ENCODE results near the gene AMPD2.

Gene AMPD2

DNA sequence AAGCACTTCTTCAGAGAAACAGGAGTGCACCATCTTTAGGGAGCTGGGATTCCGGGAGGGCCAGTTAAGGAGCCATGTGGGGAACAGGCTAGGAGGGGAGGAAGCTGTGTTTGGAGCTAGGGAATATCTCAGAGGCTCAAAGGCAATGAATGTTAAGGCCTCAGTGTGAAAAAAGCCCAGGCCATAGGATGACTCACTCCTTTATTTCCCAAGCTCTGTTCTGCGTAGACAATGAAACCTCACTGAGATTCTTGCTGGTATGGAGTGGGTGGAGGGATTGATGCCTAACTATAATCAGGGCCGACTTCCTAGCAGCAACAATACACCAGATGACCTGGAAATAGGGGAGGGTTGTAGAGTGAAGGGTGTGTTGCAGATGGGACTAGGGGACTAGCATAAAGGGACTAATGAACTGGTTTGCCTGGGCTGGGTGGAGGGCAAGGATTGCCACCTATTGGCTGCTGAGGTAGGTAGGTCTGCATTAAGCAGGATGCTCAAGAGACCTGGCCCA lies 2.3 kb upstream of the AMPD2 start:
- DNase-seq, result no peak

DNA sequence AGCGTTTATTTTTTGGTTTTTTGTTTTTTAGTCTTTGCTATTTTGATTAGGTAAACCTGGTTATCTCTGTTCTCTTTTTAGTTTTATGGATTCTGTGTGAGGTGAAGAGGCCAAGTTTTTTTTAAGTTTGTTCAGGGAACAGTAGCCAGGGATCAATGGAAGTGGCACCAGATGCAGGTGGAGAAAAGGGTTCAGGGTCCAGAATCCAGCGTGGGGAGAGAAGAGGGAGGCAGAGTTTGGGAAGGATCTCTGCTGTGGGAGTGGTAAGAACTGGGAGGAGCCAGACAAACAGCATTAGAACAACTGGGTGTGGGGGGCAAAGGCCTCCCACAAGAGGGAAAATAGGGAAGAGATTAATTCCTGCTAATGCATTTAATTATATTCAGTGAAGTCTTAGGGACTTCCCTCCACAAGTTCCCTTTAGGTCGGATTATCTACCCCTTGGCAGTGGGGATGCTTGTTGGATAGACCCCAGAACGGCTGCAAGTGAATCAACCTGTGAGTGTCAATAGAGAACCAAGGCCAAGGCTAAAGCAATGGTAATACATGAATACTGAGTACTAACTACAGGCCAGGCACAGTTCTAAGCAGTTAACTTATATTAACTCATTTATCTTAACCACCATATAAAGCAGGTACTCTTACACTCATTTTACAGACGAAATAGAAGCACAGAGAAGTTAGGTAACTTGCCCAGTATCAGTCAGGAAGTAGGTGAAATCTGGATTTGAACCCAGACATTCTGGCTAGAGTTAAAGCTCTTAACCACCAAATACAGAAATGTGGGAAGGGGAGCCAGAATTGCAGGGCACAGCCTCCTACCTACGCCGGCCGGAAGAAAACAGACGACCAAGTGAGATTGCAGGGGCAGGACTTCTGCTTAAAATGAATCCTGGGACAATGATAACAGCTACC lies 719 bp upstream of the AMPD2 start:
- DNase-seq, result no peak

DNA sequence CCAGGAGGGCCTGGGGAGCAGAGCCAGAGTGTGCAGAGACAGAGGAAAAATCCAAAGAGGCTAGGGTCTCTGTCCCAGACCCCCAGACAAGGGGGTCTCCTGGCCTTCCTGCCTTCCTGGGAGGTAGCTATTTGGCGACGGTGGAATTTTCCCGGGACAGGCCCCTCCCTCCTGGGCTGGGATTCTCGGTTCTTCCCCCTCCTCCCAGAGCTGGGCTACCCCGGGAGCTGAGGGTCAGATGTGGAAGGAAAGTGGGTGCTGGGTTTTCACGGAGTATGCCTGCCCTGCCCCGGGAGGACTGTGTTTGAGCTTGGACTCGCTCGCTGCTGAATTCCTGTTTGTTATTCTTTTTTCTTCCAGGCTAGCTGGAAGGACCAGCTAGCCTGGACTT lies 759 bp downstream of the AMPD2 start:
- no peak for DNase-seq

DNA sequence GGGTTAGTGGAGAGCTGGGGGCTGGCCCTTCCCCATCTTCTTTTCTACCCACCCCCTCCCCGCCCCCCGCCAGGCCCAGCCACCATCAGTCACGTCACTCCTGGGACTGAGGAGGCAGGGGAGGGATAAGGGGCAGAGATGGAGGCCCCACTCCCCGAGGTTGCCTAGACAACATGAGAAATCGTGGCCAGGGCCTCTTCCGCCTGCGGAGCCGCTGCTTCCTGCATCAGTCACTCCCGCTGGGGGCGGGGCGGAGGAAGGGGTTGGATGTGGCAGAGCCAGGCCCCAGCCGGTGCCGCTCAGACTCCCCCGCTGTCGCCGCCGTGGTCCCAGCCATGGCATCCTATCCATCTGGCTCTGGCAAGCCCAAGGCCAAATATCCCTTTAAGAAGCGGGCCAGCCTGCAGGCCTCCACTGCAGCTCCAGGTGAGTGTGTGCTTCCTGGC lies 1.2 kb downstream of the AMPD2 start:
- DNase-seq, result peak; percentile 90

DNA sequence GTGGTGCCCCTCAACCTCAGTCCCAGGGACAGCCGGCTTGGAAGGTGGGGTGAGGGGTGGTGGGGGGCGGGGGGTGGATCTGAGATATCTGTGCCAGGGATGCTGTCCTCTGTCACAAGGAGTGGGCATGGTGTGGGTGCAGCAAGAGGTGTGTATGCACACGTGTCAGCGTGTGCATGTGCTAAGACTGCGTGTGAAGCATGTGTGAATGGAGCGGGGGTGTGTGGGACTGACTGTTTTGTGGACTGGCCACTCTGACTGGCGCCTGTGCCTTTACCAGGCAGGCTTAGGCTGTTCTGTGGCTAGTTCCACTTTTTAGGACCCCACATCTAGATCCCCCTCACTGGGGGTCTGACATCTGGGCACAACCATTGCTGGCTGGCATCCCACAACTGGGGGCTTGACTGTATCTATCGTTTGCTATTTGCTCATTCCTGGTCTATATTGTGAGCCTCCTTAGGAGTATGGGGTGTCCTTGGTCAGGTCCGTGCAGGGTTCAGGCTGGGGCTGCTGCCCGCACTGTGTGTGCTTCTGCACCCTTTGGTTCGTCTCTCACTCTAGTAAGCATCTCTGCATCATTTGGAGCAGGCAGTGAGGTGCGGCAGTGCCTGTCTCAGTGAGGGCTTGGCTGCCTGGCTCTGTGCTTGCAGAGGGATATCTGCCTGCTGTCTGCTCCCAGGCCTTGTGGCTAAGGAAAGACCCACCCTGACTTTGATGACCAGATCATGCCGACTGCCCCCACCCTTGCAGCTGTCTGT lies 1.9 kb downstream of the AMPD2 start:
- DNase-seq, result no peak

DNA sequence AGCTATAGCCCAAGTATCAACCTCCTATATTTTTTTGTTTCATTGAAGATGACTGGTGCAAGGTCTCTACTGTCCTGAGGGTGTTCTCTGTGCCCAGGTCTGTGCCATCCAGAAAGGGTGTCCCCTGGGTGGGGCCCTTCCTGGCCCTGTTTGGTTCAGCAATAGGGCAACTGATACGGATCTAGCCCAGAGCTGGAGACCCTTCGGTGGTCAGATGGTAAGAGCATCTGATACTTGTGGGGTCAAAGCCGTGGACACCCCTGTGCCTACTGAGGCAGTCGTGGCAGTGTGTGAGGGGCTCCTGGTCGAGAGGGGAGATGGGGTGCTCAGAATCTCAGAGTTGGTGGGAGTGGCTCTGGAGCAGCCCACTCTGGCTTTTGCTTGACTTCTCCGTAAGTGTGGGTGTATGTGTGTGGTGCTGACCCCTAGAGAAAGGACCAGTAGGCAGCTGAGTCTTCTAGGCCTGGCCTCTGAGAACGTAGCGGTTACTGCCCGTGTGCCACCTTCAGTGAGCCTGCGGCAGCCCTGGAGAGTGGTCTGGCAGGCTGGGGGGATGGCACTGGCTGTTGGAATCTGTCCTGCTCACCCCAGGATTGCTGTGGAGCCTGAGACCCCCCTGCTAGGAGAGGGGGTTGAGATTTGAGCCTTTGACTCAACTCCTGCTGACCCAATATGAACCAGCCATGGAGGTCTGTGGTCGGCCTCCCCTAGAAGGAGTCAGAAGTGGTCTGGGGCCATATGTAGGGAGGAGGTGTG lies 2.7 kb downstream of the AMPD2 start:
- DNase-seq, result no peak

DNA sequence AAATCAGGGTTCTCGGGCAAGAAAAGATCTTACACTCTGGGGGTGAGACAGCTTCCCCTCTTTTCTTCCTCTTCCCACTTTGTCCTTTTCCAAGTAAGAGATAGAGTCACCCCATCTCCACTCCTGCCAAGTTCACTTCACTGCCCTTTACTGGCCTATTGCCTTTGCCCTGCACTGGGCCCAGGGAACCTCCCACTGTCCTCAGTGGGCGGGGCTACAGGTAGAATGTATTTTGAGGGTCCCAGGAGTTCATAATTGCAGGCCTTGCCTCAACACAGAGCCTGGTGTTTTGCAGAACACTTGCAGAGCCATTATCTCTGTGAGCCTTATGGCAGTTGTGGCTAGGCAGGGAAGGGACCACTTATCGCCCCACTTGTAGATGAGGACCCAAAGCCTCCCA lies 3.3 kb downstream of the AMPD2 start:
- no peak for DNase-seq

DNA sequence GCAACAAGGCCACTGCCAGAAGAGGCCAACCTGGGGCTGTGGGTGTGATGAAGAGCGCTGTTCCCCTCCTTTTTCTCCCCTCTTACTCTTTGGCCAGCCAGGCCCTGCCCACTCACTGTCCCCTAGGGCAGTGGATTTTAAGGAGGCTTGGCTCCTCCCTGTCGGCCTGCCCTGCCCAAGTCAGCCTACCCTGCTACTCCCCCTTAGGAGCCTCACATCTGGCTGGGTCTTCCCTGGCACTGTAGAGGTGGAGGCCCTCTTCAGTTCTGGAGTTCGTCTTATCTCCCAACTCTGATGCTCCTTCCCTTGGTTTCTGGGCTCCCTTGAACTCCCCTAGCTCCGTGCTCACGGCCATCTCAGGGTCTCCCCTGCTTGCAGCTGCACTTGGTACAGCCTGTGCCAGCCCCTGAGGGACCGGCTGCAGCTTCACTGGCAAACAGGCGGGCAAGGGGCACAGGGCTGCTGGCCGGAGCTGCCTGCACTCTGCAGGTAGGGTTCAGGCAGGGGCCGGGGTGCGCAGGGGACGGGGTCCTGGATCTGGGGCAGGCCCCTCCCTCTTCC lies 4.0 kb downstream of the AMPD2 start:
- DNase-seq, result no peak

DNA sequence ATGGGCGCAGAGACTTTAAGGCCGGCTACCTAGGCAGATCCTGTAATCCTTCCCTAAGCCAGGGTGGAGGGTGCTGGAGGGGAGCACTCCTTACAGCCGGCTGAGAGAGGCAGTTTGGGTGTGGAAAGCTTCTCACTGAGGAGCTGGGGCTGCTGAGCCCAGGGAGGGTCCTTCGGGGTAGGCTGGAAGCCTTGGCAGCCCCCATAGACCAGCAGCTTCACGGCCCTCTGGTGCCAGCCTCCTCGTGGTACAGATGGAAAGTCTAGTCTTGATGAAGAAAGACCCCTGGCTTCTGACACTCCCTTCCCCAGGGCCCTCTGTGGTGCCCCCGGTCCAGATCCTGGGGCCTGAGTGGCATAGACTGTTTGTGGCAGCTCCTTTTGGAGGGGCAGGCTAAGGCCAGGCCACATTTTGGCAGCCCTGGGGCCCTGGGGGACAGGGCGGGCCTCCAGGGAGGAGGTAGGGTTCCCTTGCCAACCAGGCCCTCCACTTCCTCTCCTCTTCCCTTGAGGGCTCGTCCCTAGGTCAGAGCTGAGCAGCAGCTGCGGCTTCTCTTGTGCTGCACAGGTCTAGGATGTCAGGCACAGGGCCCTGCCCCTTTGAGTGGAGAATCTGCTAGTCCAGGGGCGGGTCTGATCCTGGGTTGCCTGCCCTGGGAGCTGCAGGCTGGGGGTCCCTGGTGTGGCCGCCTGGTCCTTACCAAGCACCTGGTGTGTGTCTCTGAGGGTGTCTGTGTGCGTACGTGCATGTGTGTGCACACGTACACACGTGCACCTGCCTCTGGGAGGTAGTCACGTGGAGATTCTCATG lies 4.8 kb downstream of the AMPD2 start:
- no peak for DNase-seq

DNA sequence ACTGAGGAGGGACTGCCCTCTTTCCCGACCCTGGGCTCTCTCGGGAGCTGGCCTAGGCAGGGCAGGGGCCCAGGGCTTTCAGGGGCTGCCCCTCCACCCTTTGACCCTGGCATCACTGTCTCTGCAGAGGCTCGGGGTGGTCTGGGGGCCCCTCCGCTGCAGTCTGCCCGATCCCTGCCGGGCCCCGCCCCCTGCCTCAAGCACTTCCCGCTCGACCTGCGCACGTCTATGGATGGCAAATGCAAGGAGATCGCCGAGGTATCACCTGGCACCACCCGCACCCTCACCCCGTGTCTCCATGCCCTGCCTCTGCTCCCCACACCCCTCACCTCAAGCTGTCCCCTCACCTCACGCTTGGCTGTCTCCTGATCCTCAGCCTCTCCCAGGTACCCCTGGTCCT lies 5.5 kb downstream of the AMPD2 start:
- DNase-seq, result no peak

DNA sequence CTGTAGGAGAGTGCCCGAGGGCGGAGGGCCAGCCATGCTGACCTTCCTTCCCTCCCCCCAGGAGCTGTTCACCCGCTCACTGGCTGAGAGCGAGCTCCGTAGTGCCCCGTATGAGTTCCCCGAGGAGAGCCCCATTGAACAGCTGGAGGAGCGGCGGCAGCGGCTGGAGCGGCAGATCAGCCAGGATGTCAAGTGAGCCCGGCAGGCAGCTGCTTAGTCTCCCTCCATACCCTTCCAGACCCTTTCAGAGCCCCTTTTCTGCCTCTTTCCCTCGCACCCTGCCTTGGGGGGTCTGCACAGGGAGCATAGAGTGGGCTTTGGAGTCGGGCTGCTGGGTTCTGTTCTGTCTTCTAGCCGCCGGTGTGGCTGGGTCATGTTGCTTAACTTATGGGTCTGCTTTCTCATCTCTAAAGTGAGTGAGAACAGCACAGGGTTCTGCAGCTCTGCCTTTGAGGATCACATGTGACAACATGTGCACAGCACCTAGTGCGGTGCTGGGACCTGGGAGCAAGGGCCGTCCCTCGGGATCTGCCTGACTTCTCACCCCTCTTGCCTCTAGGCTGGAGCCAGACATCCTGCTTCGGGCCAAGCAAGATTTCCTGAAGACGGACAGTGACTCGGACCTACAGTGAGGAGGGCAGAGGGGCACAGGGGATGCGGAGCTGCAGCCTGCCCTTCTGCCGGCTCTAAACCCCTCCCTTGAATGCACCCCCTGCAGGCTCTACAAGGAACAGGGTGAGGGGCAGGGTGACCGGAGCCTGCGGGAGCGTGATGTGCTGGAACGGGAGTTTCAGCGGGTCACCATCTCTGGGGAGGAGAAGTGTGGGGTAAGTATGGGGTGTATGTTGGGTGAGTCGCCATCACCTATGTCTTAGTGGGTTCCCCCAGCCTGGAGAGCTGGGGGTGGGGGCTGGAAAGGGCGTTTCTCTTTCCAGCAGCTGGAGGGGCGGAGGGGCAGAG lies 6.2 kb downstream of the AMPD2 start:
- no peak for DNase-seq

DNA sequence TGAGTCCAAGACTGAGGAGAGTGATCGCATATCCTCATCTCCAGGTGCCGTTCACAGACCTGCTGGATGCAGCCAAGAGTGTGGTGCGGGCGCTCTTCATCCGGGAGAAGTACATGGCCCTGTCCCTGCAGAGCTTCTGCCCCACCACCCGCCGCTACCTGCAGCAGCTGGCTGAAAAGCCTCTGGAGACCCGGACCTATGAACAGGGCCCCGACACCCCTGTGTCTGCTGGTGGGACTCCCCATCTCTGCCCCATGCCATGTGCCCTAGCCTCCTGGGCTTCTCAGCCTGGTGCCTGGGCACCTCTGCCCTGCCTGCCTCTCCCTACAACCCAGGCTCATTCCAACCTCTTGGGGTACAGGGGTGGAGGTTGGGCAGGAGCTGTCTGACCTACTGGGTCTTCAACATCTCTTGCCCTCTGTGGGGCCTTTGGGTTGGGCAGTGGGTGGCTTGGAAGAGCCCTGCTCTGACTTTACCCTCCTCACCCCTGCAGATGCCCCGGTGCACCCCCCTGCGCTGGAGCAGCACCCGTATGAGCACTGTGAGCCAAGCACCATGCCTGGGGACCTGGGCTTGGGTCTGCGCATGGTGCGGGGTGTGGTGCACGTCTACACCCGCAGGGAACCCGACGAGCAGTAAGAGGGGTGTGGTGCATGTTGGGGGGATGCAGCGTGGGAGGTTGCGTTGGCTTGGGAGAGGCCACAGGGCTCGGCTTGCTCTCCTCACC lies 7.2 kb downstream of the AMPD2 start:
- DNase-seq, result no peak

DNA sequence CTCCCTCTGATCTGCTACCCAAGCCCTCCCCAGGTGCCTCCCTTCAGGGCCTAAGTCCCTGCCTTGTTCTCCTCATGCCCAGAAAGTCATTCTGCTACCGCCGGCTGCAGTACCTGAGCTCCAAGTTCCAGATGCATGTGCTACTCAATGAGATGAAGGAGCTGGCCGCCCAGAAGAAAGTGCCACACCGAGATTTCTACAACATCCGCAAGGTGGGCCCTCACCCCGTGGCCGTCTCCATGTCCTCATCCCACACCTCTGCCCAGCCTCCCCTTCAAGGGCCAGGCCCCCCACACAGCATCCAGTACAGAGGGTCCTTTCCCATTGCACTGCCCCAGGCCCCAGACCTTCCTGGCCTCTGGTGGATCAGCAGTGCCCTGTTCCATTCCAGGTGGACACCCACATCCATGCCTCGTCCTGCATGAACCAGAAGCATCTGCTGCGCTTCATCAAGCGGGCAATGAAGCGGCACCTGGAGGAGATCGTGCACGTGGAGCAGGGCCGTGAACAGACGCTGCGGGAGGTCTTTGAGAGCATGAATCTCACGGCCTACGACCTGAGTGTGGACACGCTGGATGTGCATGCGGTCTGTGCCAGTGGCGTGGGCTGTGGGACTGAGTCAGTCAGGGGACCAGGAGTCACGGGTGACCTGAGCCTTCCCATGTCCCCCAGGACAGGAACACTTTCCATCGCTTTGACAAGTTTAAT lies 8.2 kb downstream of the AMPD2 start:
- no peak for DNase-seq

DNA sequence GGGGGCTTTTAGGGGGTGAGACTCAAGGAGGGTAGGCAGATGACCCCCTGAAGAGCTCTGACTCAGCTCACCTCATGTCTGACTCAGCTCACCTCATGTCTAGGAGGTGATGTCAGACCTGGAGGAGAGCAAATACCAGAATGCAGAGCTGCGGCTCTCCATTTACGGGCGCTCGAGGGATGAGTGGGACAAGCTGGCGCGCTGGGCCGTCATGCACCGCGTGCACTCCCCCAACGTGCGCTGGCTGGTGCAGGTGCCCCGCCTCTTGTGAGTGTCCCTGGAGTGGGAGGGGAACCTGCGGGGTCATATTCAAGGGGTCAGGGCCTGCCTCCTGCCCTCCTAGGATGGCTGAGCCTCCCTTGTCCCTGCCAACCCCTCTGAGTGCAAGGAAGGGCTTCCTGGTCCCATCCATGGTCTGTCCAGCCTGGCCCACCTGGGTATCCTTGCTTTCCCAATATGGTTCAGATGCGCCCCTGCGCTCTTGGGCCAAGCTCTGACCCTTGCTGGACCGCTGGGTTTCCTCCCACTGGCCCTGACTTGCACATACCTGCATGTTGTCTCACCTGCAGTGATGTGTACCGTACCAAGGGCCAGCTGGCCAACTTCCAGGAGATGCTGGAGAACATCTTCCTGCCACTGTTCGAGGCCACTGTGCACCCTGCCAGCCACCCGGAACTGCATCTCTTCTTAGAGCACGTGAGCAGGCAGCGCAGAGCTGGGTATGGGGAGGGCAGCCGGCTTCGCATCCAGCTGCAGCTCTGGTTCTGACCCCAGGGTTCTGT lies 9.1 kb downstream of the AMPD2 start:
- DNase-seq, result no peak

DNA sequence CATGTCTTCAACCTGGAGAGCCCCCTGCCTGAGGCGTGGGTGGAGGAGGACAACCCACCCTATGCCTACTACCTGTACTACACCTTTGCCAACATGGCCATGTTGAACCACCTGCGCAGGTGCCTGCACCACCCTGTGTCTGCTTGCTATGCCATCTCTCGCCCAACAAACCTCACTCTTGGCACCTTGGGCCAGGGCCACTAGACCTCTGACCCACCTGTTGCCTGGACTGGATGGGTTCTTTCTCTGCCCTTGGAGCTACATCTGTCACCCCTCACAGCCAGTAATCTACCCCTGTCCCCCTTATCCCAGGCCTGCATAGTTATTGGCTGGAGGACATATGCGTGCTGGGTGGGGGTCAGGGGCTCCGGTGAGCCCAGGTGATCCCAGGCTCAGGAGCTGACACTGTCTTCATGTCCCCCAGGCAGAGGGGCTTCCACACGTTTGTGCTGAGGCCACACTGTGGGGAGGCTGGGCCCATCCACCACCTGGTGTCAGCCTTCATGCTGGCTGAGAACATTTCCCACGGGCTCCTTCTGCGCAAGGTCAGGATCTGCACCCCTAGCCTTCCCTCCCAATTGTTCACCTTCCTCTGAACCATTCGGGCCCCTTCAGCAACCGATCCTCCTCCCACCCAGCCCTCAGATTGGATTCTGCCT lies 9.9 kb downstream of the AMPD2 start:
- DNase-seq, result no peak

DNA sequence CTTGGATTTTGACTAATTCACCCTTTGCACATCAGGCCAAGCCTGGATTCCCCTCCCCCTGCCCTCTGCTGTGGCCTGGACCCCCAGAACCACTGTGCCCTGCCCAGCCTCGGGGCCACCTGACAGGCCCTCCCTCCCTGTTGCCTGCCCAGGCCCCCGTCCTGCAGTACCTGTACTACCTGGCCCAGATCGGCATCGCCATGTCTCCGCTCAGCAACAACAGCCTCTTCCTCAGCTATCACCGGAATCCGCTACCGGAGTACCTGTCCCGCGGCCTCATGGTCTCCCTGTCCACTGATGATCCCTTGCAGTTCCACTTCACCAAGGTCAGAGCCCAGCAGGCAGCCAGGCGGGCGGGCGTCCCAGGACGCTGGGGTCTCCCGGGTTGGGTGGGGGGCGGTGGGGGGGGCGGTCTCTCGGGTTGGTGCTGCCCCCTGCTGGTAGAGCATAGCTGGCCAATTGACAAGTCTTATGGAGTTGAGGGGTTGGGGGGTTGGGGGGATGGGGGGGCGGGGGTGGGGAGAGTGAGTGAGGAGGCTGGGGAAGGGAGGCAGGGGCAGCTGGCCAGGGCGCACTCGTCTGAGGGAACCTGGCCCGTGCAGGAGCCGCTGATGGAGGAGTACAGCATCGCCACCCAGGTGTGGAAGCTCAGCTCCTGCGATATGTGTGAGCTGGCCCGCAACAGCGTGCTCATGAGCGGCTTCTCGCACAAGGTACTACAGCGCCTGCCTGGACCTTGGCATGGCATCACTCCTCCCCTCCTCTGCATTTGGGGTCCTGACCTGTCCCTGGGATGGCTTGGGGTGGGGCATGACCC lies 10.7 kb downstream of the AMPD2 start:
- DNase-seq, result no peak

DNA sequence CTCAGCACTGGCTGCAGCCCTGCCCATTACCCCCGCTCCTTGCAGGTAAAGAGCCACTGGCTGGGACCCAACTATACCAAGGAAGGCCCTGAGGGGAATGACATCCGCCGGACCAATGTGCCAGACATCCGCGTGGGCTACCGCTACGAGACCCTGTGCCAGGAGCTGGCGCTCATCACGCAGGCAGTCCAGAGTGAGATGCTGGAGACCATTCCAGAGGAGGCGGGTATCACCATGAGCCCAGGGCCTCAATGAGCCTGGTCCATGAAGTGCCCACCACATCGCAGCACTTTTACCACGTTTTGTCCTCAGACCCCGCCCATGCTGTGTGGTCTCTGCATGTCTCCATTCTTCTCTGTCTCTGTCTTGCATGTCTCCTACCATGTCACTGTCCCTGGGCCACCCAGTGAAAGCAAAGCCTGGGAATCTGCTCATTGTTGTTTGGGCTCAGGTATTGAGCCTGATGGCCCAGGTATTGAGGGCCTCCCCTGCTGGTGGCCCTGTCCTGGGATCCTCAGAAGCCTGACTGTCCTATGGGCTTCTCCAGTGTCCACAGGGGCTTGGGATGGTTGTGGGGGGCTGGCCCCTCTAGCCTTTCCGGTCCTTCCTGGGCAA lies 11.4 kb downstream of the AMPD2 start:
- DNase-seq, result no peak

Measured in NCI-H1105 (cell line).